Stimulated activated CD8-positive, alpha-beta memory T cell treated with anti-CD3 and anti-CD28 coated beads, Interleukin-15, amount 100 ng/mL, for 1 hour (primary cell): ENCODE measurements around the gene CATSPER3.

Source experiments
- DNase-seq: peaks from one replicate; pipeline ENCODE4 v3.0.0-alpha.2; 2020; ENCODE audit warnings: low read depth

Gene CATSPER3

DNA sequence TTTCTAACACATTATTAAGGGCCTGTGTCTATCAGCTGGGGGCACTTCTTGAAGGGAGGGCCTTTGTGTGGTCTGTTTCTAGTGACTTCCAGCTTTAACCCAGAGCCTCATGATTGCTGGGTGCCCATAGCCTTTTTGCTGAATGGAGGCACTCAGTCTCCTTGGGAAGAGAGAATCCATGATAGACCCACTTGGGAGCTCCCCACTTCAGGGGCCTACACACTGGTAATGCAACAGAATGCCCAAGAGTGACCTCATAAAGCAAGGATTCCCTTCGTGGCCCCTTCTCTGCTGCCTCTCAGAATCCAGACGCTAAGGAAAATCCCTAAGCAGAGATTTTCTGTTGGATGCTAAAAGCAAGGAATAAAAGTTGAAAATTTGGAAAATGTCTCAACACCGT is at the start of gene CATSPER3:
CATSPER3 (plus strand) TSS at position 301 of the 400 bp plus-strand sequence; CDS start at position 386, 85 bp downstream.
- DNase-seq = no peak

DNA sequence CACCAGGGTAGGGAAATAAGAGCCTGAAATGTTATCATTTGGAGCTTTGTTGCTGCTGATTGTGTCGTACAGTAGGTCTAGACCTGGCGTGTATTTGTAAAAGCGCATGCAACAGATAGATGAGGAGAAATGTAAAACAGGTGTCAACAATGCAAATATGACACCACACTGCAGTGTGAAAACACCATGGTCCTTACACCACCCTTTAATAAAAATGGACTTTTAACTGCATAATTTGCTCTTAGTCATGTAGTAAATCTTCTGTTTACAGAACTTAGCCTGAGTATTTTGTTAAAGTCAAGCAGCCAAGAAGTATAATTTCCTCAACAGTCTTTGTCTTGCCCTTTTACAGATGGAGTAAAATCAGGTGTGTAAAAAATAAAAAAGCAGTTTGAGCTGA is 48.8 kb upstream of the CATSPER3 start:
- no peak for DNase-seq

DNA sequence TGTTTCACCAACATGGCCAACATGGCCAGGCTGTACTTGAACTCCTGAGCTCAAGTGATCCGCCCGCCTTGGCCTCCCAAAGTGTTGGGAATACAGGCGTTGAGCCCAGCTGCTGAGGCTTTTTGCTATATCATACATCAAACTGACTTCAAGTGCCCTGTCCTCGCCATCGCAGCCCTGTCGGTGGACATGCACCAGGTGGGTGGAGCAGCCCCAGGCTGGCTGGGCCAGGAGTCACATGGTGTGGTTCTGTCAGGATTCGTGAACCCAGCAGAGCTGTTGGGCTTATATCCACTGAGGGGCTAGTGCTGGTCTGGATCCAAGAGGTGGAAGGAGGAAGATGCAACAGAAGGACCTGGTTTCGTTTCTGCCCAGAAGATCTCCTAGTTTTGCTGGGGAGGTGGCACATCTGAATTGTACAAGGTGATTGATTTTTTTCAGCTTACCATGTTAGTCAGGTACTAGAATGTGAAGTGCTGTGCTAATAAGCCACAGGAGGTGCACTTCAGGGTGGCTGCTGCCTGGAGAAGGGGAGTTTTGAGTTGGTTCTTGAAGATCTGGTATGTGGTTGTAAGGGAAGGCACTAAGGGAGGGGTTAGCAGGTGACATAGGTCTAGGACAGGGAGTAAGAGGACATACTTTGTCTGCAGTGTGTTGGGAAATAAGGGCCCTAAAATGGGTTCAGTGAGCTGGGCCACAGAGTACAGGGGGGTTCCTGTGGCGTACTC is 46.7 kb upstream of the CATSPER3 start:
- DNase-seq = no peak

DNA sequence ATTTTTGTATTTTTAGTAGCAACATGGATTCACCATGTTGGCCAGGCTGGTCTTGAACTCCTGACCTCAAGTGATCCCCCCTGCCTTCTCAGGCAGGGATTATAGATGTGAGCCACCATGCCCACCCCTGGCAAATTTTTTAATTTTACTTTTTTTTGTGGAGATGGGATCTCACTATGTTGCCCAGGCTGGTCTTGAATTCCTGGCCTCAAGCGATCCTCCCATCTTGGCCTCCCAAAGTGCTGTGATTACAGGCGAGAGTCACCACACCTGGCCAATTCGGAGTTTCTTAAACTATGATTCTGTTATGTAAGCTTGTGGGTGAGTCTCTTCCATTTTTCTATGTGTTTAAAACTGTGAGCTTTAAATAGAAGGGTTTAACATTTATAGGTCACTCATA is 35.2 kb upstream of the CATSPER3 start:
- no peak for DNase-seq

DNA sequence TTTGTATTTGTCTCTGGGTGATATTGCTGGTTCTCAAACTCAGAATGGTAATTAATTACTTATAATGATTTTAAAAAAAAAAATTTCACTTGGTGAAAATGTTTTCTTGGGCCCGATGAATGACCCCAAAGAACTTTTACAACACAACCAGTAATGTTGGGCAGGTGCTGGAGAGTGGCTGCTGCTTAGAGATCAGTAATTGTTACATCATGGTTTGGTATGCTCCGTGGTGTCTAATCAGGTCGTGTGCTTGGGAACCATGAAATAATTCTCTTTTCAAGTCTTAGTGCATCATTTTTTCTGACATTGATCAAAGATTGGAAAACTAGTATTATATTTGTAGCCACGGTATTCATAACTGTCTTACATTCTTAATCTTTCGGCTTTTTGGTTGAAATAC is 33.5 kb upstream of the CATSPER3 start:
- DNase-seq = no peak

DNA sequence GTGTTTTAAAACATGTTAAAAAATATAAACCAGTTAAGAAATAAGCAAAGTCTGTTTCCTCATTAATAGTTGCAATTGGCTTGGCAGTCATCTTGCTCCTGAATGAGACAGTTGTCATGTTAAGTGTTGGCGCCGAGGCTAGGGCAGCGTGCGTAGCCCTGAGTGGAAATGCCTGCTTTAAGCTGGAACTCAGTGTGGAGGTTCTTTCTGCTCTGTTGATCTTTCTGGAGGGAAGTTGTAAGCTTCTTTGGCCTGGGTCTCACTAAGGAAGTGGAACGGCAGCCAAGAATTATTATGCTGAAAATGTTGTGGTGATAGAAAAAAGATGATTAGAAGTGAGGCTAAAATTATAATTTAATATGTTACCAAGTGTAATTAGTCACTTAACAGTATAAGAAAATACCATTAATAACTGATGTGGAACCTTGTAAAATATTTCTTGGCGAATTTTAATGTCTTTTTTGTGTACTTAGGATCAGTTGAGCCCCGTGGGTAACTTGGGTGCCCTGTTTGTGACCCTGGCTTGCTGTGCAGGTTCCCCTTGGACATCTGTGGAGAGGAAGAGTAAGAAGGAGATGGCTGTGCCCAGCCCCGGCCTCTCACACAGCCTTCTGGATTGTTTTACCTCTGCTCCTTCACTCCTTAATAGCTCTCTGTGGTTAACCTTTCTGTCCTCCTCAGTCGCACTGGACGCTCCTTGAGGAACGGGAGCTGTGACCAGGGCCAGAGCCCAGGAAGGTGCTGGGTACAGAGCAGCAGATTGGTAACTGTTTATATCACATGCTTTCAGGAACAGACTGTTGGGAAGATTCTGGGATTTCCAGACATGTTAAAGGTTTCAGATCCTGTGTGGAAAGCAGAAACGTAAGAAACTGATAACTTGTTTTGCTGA is 31.8 kb upstream of the CATSPER3 start:
- no peak for DNase-seq

DNA sequence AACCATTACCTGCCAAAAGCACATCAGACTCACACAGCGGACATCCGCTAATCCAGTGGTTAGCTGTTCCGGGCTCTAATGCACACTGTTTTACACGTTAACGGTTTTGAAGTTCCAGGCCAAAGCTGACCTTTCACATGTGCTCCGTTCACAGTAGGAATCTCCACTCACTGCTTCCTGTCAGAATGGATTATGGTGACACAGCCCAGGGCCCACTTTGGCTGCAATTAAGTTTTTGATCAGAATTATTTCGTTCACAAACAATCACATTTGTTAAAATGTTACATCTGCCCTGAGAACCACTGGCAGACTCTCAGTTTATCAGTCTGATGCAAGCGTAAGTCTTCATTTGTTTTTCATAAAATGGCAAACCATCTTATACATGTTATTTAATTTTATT is 30.2 kb upstream of the CATSPER3 start:
- DNase-seq = no peak

DNA sequence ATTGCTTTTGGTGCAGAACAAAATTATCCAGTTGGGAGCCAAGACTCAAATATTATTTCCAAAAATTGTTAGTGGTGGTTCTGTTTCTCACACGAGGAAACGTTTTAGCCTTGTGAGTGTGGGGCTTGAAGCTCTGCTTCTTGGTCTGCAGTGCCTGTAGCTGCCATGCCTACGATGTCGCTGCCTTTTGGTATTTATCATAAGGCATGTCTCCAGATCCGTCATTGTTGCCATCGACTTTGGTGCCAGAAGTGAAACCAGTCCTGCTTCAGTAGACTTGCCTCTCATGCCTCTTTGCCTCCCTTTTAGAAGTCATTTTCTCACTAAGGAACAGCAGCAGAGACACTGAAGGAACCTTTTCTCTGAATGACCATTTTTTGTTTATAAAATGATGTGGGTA is 29.7 kb upstream of the CATSPER3 start:
- no peak for DNase-seq

DNA sequence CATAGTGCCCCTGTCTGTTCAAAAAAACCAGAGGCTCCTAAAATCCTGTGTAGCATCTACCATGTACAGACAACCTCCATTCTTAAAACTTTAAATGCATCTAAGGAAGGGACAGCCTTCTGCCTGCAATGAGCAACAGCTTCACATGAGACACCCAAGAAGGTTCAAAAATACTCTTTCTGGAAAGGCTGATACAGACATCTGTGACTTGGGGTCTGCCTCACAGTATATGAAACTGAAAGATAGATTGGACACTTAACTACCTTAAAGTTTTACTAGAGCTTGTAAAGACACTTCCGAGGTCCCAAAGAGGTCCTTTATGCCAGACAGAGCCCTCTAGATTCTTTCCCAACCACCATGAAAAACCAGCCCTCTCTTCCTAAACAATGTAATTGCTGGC is 28.2 kb upstream of the CATSPER3 start:
- no peak for DNase-seq

DNA sequence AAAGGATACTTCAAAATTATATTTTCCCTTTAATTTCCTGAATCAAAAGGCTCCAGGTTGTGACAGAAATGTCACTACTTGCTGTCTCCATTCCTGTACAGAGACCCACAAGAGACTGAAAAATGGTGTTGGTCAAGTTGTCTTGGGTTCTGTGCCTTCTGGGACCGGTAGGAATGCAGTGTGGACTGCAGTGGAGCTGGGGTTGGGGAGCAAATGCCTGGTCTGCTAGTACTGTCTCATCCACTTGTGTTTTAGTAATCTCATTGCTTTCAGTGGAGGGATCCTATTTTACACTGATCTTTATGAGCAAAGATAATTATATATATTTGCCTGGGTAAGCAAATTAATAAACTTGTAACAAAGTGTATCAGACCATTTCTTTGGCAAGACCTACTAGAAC is 24.2 kb upstream of the CATSPER3 start:
- no peak for DNase-seq

DNA sequence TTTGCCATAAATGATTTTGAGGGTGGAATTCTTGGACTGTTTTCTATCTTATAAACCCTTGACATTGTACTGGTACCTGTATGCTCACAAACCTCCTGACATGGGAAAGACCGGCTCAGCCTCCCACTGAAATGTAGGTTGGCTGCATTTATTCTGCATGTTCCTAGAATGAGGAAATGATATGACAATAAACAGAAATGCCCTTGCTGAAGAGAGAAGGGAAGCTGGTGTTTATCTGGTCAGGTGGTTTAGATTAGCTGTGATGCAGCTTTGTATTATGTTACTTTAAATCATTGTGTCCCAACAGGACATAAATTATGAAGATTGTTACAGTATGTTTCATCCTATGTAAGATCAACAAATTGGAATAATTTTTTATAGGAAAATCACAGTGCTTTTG is 23.1 kb upstream of the CATSPER3 start:
- no peak for DNase-seq

DNA sequence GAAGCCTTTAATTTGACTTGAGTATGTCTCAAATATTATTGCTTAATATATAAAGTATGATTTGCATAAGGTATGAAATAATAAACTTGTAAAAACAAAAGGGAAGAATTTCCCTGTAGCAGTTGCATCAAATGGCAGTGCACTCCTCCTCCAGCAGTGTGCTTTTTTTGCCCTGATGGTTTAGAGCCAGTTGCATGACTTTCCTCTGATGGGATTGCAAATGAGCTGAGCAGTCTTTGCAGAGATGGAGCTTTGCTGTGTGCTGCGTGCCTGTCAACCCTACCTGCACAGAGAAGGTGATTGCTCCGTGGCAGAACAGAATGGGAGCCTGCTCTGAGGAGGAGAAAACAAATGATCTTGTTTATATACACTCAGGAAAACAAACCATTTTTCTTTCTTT is 22.7 kb upstream of the CATSPER3 start:
- DNase-seq = no peak

DNA sequence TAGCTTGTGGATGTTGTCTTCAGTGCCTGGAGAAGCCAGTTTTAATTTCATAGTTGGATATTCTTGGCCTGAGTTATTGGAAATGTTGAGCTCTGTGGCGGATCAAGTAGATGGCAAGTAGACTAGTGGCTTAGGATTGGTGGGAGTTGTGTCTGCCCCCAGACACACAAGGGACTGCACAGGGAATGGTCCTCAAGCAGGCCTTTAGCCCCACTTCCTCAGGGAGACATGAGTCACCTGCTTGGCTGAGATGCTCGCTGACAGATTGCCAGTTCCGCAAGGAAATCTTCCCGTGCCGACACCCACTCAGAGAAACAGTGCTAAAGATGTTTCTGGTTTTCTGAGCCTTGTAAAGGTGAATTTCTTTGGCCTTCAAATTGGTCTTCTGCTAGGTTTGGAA is 18.8 kb upstream of the CATSPER3 start:
- no peak for DNase-seq

DNA sequence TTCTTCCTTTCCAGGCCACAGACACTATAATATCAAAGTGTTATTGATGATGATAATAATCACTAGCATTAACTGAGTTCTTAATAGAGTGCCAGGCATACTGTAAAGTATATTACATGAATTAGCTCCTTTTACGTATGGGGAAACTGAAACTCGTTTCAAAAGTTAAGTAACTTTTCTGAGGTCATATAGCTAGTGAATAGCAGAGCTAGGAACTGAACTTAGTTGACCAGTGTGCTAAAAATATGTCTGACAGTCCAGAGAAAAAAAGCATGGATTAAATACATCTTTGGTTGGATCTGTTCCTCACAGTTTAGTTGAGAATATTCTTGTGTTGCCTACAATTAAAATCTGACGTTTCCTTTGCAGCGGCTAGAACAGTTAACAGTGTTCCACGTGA is 18.4 kb upstream of the CATSPER3 start:
- no peak for DNase-seq

DNA sequence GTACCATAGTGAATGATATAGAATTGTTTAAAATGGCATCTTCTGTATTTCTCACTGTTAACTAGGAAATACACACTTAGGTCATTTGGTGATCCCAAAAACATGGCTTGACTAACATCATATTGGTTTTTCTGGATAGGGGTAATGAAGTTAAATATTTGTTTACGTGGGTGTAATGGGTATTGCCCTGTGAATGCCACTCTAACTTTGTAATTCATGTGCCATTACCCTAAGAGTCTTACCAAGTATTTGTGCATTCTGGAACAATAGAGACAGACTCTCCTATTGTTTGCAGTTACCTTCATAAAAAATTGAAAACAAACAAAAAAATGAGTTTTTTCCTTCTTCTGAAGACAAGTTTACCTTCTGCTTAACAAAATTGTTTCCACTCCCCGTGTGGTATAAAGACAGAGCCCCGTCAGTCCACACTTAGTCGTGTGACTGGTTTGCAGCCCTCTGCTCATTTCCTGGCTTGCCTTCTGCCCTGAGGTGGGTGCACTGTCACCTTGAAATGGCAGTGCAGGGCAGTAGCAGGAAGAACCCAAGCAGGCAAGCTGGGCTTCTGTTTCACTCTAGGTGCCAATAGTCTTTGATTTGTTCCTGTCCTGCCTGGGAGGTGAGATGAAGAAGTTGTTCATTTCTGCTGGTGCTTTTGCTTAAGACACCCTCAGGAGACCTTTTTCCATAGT is 9.6 kb upstream of the CATSPER3 start:
- no peak for DNase-seq

DNA sequence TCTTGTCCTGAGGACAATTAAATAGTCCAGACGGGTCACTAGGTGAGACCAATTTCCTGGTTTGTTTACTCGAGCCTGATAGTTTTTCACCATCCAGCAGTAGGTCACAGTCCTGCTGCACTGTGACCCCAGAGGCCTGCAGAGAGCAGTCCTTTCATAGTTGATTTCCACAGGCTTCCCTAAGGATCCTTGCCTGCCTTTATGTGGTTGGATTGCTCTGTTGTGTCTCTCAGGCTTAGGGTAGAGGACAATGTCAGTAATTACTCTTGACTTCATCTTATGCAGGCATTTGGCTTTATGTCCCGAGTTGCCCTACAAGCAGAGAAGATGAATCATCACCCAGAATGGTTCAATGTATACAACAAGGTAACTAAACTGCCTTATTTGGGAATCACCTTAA is 9.0 kb upstream of the CATSPER3 start:
- DNase-seq = no peak

DNA sequence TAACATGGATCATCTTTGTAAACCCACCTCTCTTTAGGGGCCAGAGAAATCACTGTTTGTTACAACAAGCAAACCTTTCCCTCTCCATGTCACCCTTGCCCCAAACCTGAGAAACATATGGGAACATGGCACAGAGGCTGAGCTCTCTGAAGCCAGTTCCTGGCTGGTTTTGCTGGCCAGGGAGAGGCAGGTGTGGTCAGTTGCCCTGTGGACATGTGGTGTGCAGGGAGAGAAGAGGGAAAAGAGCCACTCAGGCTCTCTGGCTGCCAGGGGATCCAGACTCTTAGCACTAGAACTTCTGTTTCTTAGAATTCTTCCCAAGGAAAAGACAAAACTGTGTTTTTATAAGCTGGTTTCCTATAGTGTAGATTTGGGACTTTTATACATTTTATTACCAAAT is 4.6 kb upstream of the CATSPER3 start:
- no peak for DNase-seq

DNA sequence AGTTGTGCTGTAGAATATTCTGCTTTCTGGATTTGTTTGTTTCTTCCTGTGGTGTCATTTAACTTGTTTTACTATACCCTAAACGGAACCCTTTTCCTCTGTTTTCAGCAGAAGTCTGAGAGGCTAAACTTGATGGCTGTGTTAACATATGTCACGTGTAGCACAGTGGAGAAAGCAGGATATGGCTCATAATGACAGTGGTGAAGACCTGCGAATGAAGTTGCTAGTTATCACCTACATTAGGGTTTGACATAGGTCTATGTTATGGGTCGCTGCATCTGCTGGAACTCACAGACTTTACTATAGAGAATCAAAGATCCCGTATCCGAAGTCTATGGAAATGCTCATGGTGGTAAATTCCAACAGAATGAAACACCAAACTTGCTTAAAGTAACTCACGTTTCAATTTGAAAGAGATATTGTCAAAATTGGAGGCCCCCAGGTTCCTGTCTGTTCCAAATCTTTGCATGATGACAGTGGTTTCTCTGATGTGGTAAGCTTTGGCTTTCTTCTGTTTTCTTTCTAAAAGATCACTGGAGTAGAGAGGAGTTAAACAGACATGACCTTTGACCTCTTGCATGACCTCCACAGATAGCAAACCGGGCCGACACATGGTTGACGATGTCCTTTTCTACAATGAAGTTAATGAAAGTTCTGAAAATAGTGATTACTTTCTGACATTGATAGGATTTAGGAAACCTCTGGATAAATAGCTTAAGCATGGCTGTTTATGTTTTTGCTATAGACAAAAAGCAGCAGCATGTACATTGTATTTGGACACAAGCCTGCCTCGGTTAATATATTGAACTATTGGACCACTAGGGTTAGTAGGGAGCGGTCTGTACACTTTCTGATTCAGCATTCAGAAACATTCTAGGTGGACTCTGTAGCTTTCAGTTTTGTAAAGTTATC is 3.1 kb upstream of the CATSPER3 start:
- no peak for DNase-seq

DNA sequence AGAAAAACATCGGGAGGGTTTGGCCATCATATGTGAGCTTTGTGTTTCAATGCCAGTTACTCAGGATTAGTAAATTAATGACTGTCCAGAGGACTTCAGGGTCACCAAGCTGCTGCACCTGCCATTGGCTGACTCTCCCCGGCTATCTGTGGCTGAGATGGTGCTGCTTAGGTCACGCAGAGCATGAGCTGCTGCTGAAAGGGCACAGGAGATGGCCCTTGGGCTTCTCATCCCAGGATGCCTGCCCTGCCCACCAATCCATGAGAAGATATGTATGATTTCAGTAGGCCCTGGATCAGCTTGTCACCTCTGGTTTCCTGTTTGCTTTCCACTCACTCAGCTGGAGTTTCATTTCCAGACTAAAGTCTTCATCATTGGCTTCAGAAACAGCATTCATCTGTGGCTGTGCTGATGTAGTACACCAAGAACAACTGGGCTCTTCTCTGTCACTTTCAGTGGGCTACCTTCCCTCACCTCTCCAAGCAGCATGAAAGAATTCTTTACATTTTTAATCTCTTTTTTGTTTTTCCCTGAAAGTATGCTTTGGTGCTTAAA is 2.4 kb upstream of the CATSPER3 start:
- no peak for DNase-seq

DNA sequence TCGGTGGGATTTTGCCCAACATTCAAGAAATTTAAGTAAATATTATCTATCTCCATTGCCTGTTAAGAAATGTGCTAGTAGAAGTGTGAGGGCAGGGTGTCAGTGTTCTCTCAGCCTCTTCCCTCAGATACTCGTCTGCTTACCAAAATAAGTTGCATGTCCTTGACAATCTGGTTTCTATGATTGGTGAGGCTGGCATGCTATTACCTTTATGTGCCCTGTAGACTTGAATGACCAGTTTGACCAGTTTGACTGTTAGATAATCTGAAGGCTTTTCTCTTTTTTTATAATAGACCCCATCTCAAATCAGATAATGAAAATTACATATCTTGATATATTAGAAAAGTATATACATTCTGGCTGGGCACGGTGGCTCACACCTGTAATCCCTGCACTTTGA is 348 bp downstream of the CATSPER3 start:
- no peak for DNase-seq

DNA sequence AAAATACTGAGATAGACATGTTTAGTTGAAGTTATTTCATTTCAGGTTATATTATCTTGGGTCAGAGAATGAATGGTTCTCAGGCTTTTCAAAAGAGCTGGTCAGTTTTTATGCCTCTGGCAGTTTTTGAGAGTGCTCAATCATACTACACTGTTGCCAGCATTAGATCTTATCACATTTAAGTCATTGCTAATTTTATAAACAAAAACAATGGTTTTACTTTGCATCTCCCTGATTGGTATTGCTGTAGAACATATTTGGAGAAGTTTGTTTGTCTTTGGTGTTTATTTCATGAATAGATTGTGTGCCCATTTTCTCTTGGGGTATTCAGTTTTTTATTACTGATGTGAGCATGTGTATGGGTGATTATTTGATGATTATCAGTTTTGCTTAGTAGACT is 1.5 kb downstream of the CATSPER3 start:
- no peak for DNase-seq
